B cell (primary cell): Measurements from ENCODE around the gene UPB1. TPM values are rescaled to one million over a fixed set of nuclear protein-coding genes. Genes with fewer than 3 reads are reported as not detected.

Experiments used
- ATAC-seq: fragments of 200-7000 bp; cut with Tn5 transposase; one replicate; pipeline ENCODE4 v1.10.0; 2021; ENCODE audit warnings: low read depth, mild to moderate bottlenecking, moderate number of reproducible peaks, moderate library complexity
- CTCF ChIA-PET: fragments of 350-600 bp; sonication (Branson Sonifier 250); formaldehyde crosslinking; loops from one replicate; lab custom pipeline; 2021; ENCODE audit warnings: antibody characterized with exemption, inconsistent platforms; lab: Charles Lee
- POLR2A ChIA-PET: fragments of 350-600 bp; sonication (Branson Sonifier 250); formaldehyde crosslinking; loops from one replicate; lab custom pipeline; 2021; ENCODE audit warnings: antibody characterized with exemption; lab: Charles Lee
- DNase-seq: peaks from one replicate; pipeline ENCODE4 v3.0.0; 2013
- H2AFZ ChIP-seq: 2 replicates; pipeline ENCODE4 v1.6.1; 2012; ENCODE audit warnings: mild to moderate bottlenecking, low read depth, low read length; ENCODE audit not compliant: insufficient read depth, poor library complexity, severe bottlenecking
- H3K27ac ChIP-seq, 2 donors: 1 replicate in 1 of 2; 2 replicates in 1 of 2; pipeline ENCODE4 v1.5.1; 2012 to 2013; ENCODE audit warnings: low read length in 2 of 2, mild to moderate bottlenecking in 2 of 2, moderate library complexity in 1 of 2
- H3K27me3 ChIP-seq, 4 experiments: fragments of 200-600 bp in 1 of 4; sonication (generic) in 1 of 4; replicated peaks in 1 of 4; 1 replicate in 2 of 4; 2 replicates in 2 of 4; pipeline versions ENCODE4 v1.6.1 to v1.7.0; 2013 to 2016; ENCODE audit warnings: low read length in 3 of 4, mild to moderate bottlenecking in 2 of 4, mixed read lengths in 1 of 4, moderate library complexity in 1 of 4; ENCODE audit not compliant: insufficient read depth in 4 of 4, control insufficient read depth in 3 of 4; ENCODE audit errors: control extremely low read depth in 1 of 4
- H3K36me3 ChIP-seq, 2 experiments: replicated peaks in 1 of 2; 1 replicate in 1 of 2; 2 replicates in 1 of 2; pipeline versions ENCODE4 v1.6.1 to v1.7.1; 2013; ENCODE audit warnings: low read length in 1 of 2; ENCODE audit not compliant: insufficient read depth in 2 of 2, control insufficient read depth in 1 of 2; ENCODE audit errors: control extremely low read depth in 1 of 2, extremely low read depth in 1 of 2
- H3K4me1 ChIP-seq, 2 donors: fragments of 200-600 bp in 1 of 2; sonication (generic) in 1 of 2; 1 replicate in 1 of 2; 2 replicates in 1 of 2; pipeline versions ENCODE4 v1.5.1 to v1.6.1; 2013 to 2017; ENCODE audit warnings: low read length in 2 of 2; ENCODE audit not compliant: control insufficient read depth in 2 of 2, insufficient read depth in 2 of 2
- H3K4me2 ChIP-seq: replicated peaks from 2 replicates; pipeline ENCODE3; 2012; ENCODE audit warnings: mild to moderate bottlenecking, low read depth, low read length; ENCODE audit not compliant: poor library complexity, severe bottlenecking
- H3K4me3 ChIP-seq, 5 experiments: fragments of 200-600 bp in 1 of 5; sonication (generic) in 1 of 5; 1 replicate in 3 of 5; 2 replicates in 2 of 5; pipeline versions ENCODE4 v1.5.1 to v1.7.0; 2011 to 2016; ENCODE audit warnings: low read length in 4 of 5, mild to moderate bottlenecking in 4 of 5, low read depth in 2 of 5, control low read depth in 1 of 5, moderate library complexity in 1 of 5; ENCODE audit not compliant: insufficient read depth in 1 of 5; ENCODE audit errors: control extremely low read depth in 1 of 5, extremely low read depth in 1 of 5
- H3K79me2 ChIP-seq: fragments of 200-600 bp; sonication (generic); one replicate; pipeline ENCODE4 v1.6.0; 2016; ENCODE audit warnings: low read length; ENCODE audit not compliant: control insufficient read depth, insufficient read depth
- H3K9ac ChIP-seq: fragments of 200-600 bp; sonication (generic); 2 replicates; pipeline ENCODE4 v1.6.1; 2017; ENCODE audit warnings: mild to moderate bottlenecking, low read length, moderate library complexity
- H3K9me3 ChIP-seq, 3 donors: one replicate each; pipeline versions ENCODE4 v1.6.1 to v1.7.1; 2013; ENCODE audit warnings: low read length in 2 of 3; ENCODE audit not compliant: control insufficient read depth in 2 of 3, insufficient read depth in 1 of 3; ENCODE audit errors: control extremely low read depth in 1 of 3
- H4K20me1 ChIP-seq: 2 replicates; pipeline ENCODE4 v1.6.0; 2012; ENCODE audit warnings: mild to moderate bottlenecking, low read length; ENCODE audit not compliant: insufficient read depth, control insufficient read depth, poor library complexity, severe bottlenecking
- H3K27ac Mint-ChIP-seq: one replicate; pipeline ENCODE4 v1.8.0; 2021; ENCODE audit warnings: mixed read lengths
- H3K27me3 Mint-ChIP-seq: one replicate; pipeline ENCODE4 v1.8.0; 2021; ENCODE audit warnings: mixed read lengths
- H3K4me1 Mint-ChIP-seq: one replicate; pipeline ENCODE4 v1.8.0; 2021; ENCODE audit warnings: mixed read lengths
- H3K4me3 Mint-ChIP-seq: one replicate; pipeline ENCODE4 v1.8.0; 2021; ENCODE audit warnings: mixed read lengths
- H3K9me3 Mint-ChIP-seq: one replicate; pipeline ENCODE4 v1.8.0; 2022; ENCODE audit warnings: mixed read lengths; ENCODE audit not compliant: insufficient read depth
- CTCF ChIP-seq: fragments of 200-600 bp; IDR thresholded peaks from one replicate; pipeline ENCODE4 v1.8.0; 2022; ENCODE audit warnings: antibody characterized with exemption, mild to moderate bottlenecking
- EZH2 ChIP-seq: IDR thresholded peaks from 2 replicates; pipeline ENCODE4 v1.6.1; 2012; ENCODE audit warnings: borderline replicate concordance, low read depth, mild to moderate bottlenecking, moderate library complexity, low read length; ENCODE audit not compliant: insufficient read depth, poor library complexity, severe bottlenecking
- WGBS: methylation state at CpG from one replicate; pipeline ENCODE4 v1.1.5; 2013; ENCODE audit warnings: missing lambda C conversion rate; ENCODE audit not compliant: insufficient coverage; 5-methylcytosine and 5-hydroxymethylcytosine counted together
- intact Hi-C: fragments of 100-400 bp; cut with micrococcal nuclease; formaldehyde crosslinking; loops from one replicate; pipeline ENCODE4 v1.10.0; 2022
- polyA plus RNA-seq: library from polyadenylated mRNA; depleted of rRNA; stranded (reverse); fragments of >200 nt; gene quantifications from 2 replicates; pipeline ENCODE4 v1.2.3, GENCODE V29; 2012
- total RNA-seq, 2 donors: library from RNA; stranded (reverse); fragments of 120-200 nt in 1 of 2; gene quantifications; 1 replicate in 1 of 2; 2 replicates in 1 of 2; pipeline versions ENCODE4 v1.2.3 to v1.2.4, GENCODE V29; 2013 to 2022

UPB1 gene
- total and polyA plus RNA-seq, 2 donors (not counting 1 experiment from before 2014, with no cell fraction given), result 1.2 to 4.0 TPM

- Mint-ChIP-seq H3K4me3 (no peak overlapping the region), H3K27ac (no peak overlapping the region), H3K4me1 (peaks cover 21% of the 10 kb centered on the region), H3K9me3 (no peaks in the 10 kb centered on the region), H3K27me3 (peaks cover 19% of the 10 kb centered on the region)
- TF ChIP-seq CTCF, result no peak
- no peak for TF ChIP-seq EZH2
- ChIA-PET POLR2A (interaction anchor here (0.6 kb wide), 1 partner anchor 95 kb away, joined by 3 read pairs; no protein-coding TSS in a partner anchor), CTCF (interaction anchor here (1.3 to 2.0 kb wide), 3 partner anchors 28 to 77 kb away, joined by 3 to 6 read pairs (median 6); no protein-coding TSS in a partner anchor)
- H4K20me1 ChIP-seq, result no peaks in the 10 kb centered on the region
- no peaks in the 10 kb centered on the region for H3K79me2 ChIP-seq
- WGBS, result 97% methylated on average over 10 of the region's 11 CpGs
- DNase-seq, result no peak
- no peaks in the 10 kb centered on the region for H3K36me3 ChIP-seq
- no peak overlapping the region for H3K4me3 ChIP-seq
- intact Hi-C loops, result no loop called here
- no peak overlapping the region for H3K4me2 ChIP-seq
- H3K4me1 ChIP-seq, result peaks cover 20 to 26% of the 10 kb centered on the region in 2 donors
- peaks cover 0 to 23% (median 14%) of the 10 kb centered on the region in 4 experiments for H3K27me3 ChIP-seq
- H3K27ac ChIP-seq, result no peak overlapping the region
- ATAC-seq, result no peak
- H3K9me3 ChIP-seq, result peaks cover 0 to 8% (median 0%) of the 10 kb centered on the region in 3 donors
- H2AFZ ChIP-seq, result no peak overlapping the region
- no peak overlapping the region for H3K9ac ChIP-seq
Observed at GRCh38 chr22:24498824-24499223, 3.7 kb downstream of the UPB1 start.

- Mint-ChIP-seq H3K27ac (no peak overlapping the region), H3K27me3 (peaks cover 15% of the 10 kb centered on the region), H3K4me1 (peaks cover 23% of the 10 kb centered on the region), H3K4me3 (no peak overlapping the region), H3K9me3 (no peaks in the 10 kb centered on the region)
- Histone ChIP-seq H3K9ac (no peak overlapping the region), H3K79me2 (no peaks in the 10 kb centered on the region), H3K27ac (no peak overlapping the region), H3K4me2 (no peak overlapping the region), H3K4me1 (peaks cover 16 to 18% of the 10 kb centered on the region in 2 donors), H3K9me3 (peaks cover 0 to 6% (median 0%) of the 10 kb centered on the region in 3 donors), H2AFZ (no peak overlapping the region), H4K20me1 (no peaks in the 10 kb centered on the region), H3K4me3 (no peak overlapping the region), H3K36me3 (no peaks in the 10 kb centered on the region), H3K27me3 (peaks cover 0 to 15% (median 6%) of the 10 kb centered on the region in 4 experiments)
- CTCF ChIA-PET, result interaction anchor here (11.5 kb wide), 1 partner anchor 75 kb away, joined by 173 read pairs; the partner anchor contains the start of gene ADORA2A
- POLR2A ChIA-PET, result interaction anchor here (0.5 kb wide), 1 partner anchor 82 kb away, joined by 3 read pairs; no protein-coding TSS in a partner anchor
- ATAC-seq (no peak), DNase-seq (no peak)
- WGBS, result 83% methylated on average over 8 of the region's 10 CpGs
- intact Hi-C loops, result no loop called here
- TF ChIP-seq EZH2 (no peak), CTCF (no peak)
Observed at GRCh38 chr22:24499706-24500276, 4.7 kb downstream of the UPB1 start.
